GM23338 (cell line): ENCODE measurements around the gene LRRC37A3. TPM values are rescaled to one million over a fixed set of nuclear protein-coding genes. Genes with fewer than 3 reads are reported as not detected.
"Not testable (repeated sequence)": the region's sequence is repeated elsewhere in the genome, so short reads cannot be mapped to it uniquely, and the experiment has no call there.

Experiments
- ATAC-seq: fragments of 200-7000 bp; cut with Tn5 transposase; 3 replicates; pipeline ENCODE4 v1.9.1; 2020
- DNase-seq: peaks from one replicate; pipeline ENCODE4 v3.0.0-alpha.2; 2015; ENCODE audit warnings: low spot score
- H2AFZ ChIP-seq: fragments of 200-600 bp; sonication (generic); 2 replicates; pipeline ENCODE4 v1.8.0; 2016; ENCODE audit warnings: antibody characterized with exemption, mild to moderate bottlenecking, moderate library complexity
- H3F3A ChIP-seq: fragments of 200-600 bp; sonication (generic); replicated peaks from 2 replicates; pipeline ENCODE4 v1.8.0; 2017; ENCODE audit warnings: antibody characterized with exemption, mixed run types, low read depth
- H3K27ac ChIP-seq: fragments of 200-600 bp; sonication (generic); 2 replicates; pipeline ENCODE4 v1.6.1; 2016; ENCODE audit warnings: low read depth
- H3K27me3 ChIP-seq: fragments of 200-600 bp; sonication (generic); 2 replicates; pipeline ENCODE4 v1.8.0; 2016; ENCODE audit warnings: mild to moderate bottlenecking, mixed run types, moderate library complexity; ENCODE audit not compliant: insufficient read depth
- H3K36me3 ChIP-seq: fragments of 200-600 bp; sonication (generic); 2 replicates; pipeline ENCODE4 v1.8.0; 2016; ENCODE audit warnings: mild to moderate bottlenecking; ENCODE audit not compliant: insufficient read depth
- H3K4me1 ChIP-seq: fragments of 200-600 bp; sonication (generic); 2 replicates; pipeline ENCODE4 v1.8.0; 2016; ENCODE audit warnings: mild to moderate bottlenecking, moderate library complexity; ENCODE audit not compliant: insufficient read depth
- H3K4me2 ChIP-seq: fragments of 200-600 bp; sonication (generic); 2 replicates; pipeline ENCODE4 v1.7.1; 2017; ENCODE audit warnings: mixed run types
- H3K4me3 ChIP-seq: fragments of 200-600 bp; sonication (generic); 2 replicates; pipeline ENCODE4 v1.6.1; 2016; ENCODE audit warnings: mixed run types
- H3K79me2 ChIP-seq: fragments of 200-600 bp; sonication (generic); replicated peaks from 2 replicates; pipeline ENCODE4 v1.8.0; 2017; ENCODE audit warnings: mild to moderate bottlenecking; ENCODE audit not compliant: insufficient read depth
- H3K9me2 ChIP-seq: fragments of 200-600 bp; sonication (generic); 2 replicates; pipeline ENCODE4 v1.8.0; 2017; ENCODE audit not compliant: insufficient read depth
- H4K20me1 ChIP-seq: fragments of 200-600 bp; sonication (generic); replicated peaks from 2 replicates; pipeline ENCODE4 v1.8.0; 2017; ENCODE audit warnings: mild to moderate bottlenecking; ENCODE audit not compliant: insufficient read depth
- H3K27ac Mint-ChIP-seq: 2 replicates; pipeline ENCODE4 v1.8.0; 2020; ENCODE audit warnings: inconsistent platforms, mild to moderate bottlenecking, moderate library complexity, mixed read lengths
- H3K27me3 Mint-ChIP-seq: 3 replicates; pipeline ENCODE4 v1.8.0; 2022; ENCODE audit warnings: low read depth, mild to moderate bottlenecking, moderate library complexity, mixed read lengths, inconsistent platforms; ENCODE audit not compliant: insufficient read depth, poor library complexity
- H3K36me3 Mint-ChIP-seq: 3 replicates; pipeline ENCODE4 v1.8.0; 2021; ENCODE audit warnings: low read depth, mild to moderate bottlenecking, inconsistent platforms, moderate library complexity, mixed read lengths
- H3K4me1 Mint-ChIP-seq: 3 replicates; pipeline ENCODE4 v1.8.0; 2020; ENCODE audit warnings: mild to moderate bottlenecking, inconsistent platforms, mixed read lengths
- H3K4me3 Mint-ChIP-seq: 3 replicates; pipeline ENCODE4 v1.8.0; 2021; ENCODE audit warnings: moderate library complexity, mild to moderate bottlenecking, inconsistent platforms, mixed read lengths
- H3K9me3 Mint-ChIP-seq: 3 replicates; pipeline ENCODE4 v1.8.0; 2020; ENCODE audit warnings: moderate library complexity, mild to moderate bottlenecking, inconsistent platforms, mixed read lengths
- CTCF ChIP-seq, 2 experiments: fragments of 200-600 bp in 1 of 2; sonication (generic) in 1 of 2; conservative IDR thresholded peaks; 2 replicates each; pipeline versions ENCODE4 v1.5.1 to v1.6.1; 2016 to 2017; ENCODE audit warnings: antibody characterized with exemption in 2 of 2, low read depth in 2 of 2, mild to moderate bottlenecking in 2 of 2, moderate library complexity in 1 of 2
- JUNB ChIP-seq: IDR thresholded peaks from one replicate; pipeline ENCODE4 v1.6.1; 2016; ENCODE audit warnings: antibody characterized with exemption; ENCODE audit not compliant: unreplicated experiment
- NANOG ChIP-seq: IDR thresholded peaks from 2 replicates; pipeline ENCODE4 v1.6.1; 2016; ENCODE audit warnings: antibody characterized with exemption, borderline replicate concordance
- REST ChIP-seq: IDR thresholded peaks from one replicate; pipeline ENCODE4 v1.6.1; 2018; ENCODE audit warnings: antibody characterized with exemption; ENCODE audit not compliant: unreplicated experiment
- polyA plus RNA-seq: library from polyadenylated mRNA; unstranded; fragments of >200 nt; fragmentation: Nextera tagmentation; extraction: Ambion mirVana; gene quantifications from 2 replicates; pipeline ENCODE4 v1.2.1, GENCODE V29; 2016
- total RNA-seq: library from RNA; depleted of rRNA; stranded (reverse); fragments of >200 nt; shearing (Covaris generic); gene quantifications from 2 replicates; pipeline ENCODE4 v1.2.3, GENCODE V29; 2014

The LRRC37A3 gene
- total and polyA plus RNA-seq, 2 experiments from 2014 or later, result 3.5 to 5.6 TPM

DNA sequence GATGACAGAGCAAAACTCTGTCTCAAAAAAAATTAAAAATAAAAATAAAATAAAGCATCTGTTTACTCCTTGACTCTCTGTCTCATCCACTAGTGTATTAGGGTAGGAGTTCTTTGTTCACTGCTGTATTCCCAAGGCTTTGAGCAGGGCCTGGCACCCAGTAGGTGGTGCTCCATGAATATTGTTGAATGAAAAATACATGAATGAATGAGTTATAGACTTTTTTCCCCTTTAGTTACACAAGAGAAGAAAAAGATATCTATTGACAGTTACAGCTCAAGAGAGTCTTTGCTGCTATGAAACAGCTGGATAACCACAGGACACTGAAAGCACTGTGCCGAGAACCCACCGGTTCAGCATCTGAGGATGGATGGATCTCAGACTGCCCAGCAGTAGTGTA is 44.5 kb upstream of the LRRC37A3 start:
- H3K4me2 ChIP-seq, ATAC-seq, H3K27ac ChIP-seq, H3K4me3 ChIP-seq, H2AFZ ChIP-seq, H4K20me1 ChIP-seq, H3K79me2 ChIP-seq, H3K4me1 ChIP-seq, H3K9me2 ChIP-seq, H3K9me3 Mint-ChIP-seq, H3K4me1 Mint-ChIP-seq, H3K36me3 ChIP-seq, H3K27me3 ChIP-seq, H3K4me3 Mint-ChIP-seq, H3K36me3 Mint-ChIP-seq, DNase-seq, H3F3A ChIP-seq, H3K27me3 Mint-ChIP-seq, H3K27ac Mint-ChIP-seq: not testable (repeated sequence)
- peak in 1 of 2 experiments; percentile 14; a peak in 2 of 4 replicates for TF ChIP-seq CTCF (conservative IDR thresholded peaks at IDR 0.05; ENCODE audit: low read depth in 2 of 2)

DNA sequence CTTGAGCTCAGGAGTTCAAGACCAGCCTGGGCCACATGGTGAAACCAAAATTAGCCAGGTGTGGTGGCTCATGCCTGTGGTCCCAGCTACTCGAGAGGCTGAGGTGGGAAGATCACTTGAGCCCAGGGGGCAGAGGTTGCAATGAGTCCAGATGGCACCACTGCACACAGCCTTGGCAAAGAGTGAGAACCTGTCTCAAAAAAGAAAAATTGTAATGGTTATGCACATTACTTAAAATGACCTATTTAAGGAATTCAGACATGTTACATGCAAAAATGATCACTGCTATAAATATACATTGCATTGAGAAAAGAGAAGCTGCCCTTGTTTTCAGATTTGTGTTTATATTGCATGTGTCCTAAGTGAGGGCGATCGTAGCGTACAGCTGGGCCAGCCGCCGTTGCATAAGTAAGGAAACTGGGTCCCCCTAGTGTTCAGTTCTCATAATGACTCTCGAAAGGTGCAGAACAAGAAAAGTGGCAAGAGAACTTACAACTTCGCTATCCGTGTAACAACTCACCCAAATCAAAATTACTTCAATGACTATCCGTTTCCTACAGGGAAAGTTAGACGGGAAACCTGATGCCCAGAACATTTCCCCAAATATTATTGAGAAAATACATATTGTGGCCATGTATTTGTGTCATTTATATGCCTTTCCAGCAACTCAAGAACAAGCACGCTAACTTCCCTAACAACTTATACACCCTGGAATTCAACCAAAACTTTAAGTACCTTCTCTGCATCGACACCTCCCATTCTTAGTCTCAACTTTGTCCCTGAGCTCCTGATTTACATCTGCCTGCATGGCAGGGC is 42.5 kb upstream of the LRRC37A3 start:
- TF ChIP-seq CTCF (conservative IDR thresholded peaks at IDR 0.05; ENCODE audit: low read depth in 2 of 2), result peak; percentile 66
- H3K36me3 Mint-ChIP-seq, H3K36me3 ChIP-seq, H3K79me2 ChIP-seq, H3K27me3 ChIP-seq, H3K9me2 ChIP-seq, H3K27ac ChIP-seq, H3F3A ChIP-seq, H4K20me1 ChIP-seq, H3K27ac Mint-ChIP-seq, H3K4me1 ChIP-seq, H3K9me3 Mint-ChIP-seq, H3K4me1 Mint-ChIP-seq, H3K4me3 ChIP-seq, H3K4me2 ChIP-seq, H3K27me3 Mint-ChIP-seq, H3K4me3 Mint-ChIP-seq, H2AFZ ChIP-seq: not testable (repeated sequence)
- ATAC-seq (peak; percentile 67), DNase-seq (peak; percentile 83)

- Histone ChIP-seq H3K36me3 (no peaks in the 10 kb centered on the region), H2AFZ (no peak overlapping the region), H3K4me2 (no peak overlapping the region), H3K4me3 (no peak overlapping the region), H3F3A (no peaks in the 10 kb centered on the region), H3K27ac (no peak overlapping the region), H3K27me3 (no peaks in the 10 kb centered on the region), H3K4me1 (no peaks in the 10 kb centered on the region), H3K9me2 (no peaks in the 10 kb centered on the region), H3K79me2 (no peaks in the 10 kb centered on the region), H4K20me1 (no peaks in the 10 kb centered on the region)
- no peak for TF ChIP-seq NANOG
- no peak for TF ChIP-seq REST
- no peak for TF ChIP-seq JUNB
- no peaks in the 10 kb centered on the region for H3K36me3 Mint-ChIP-seq
- no peak for ATAC-seq
- no peak overlapping the region for H3K4me3 Mint-ChIP-seq
- H3K4me1 Mint-ChIP-seq, result no peaks in the 10 kb centered on the region
- peaks cover 4% of the 10 kb centered on the region for H3K27me3 Mint-ChIP-seq
- H3K27ac Mint-ChIP-seq, result no peak overlapping the region
- no peaks in the 10 kb centered on the region for H3K9me3 Mint-ChIP-seq
- DNase-seq, result no peak
These were observed 32.6 kb upstream of the LRRC37A3 start for GRCh38 chr17:64951877-64952276.
